Stimulated activated naive CD8-positive, alpha-beta T cell treated with anti-CD3 and anti-CD28 coated beads, Interleukin-15, Interleukin-2, amounts not matched to agents 100 ng/mL and 50 ng/mL, for 24 hours (primary cell): ENCODE measurements around the gene FAM120A.

Experiments
- H3K27ac Mint-ChIP-seq: one replicate; pipeline ENCODE4 v1.8.0; 2021; ENCODE audit warnings: mild to moderate bottlenecking, mixed read lengths
- H3K27me3 Mint-ChIP-seq: one replicate; pipeline ENCODE4 v1.8.0; 2021; ENCODE audit warnings: mixed read lengths
- H3K36me3 Mint-ChIP-seq: one replicate; pipeline ENCODE4 v1.8.0; 2021; ENCODE audit warnings: low read depth, mixed read lengths
- H3K4me1 Mint-ChIP-seq: one replicate; pipeline ENCODE4 v1.8.0; 2021; ENCODE audit warnings: low read depth, mixed read lengths
- H3K4me3 Mint-ChIP-seq: one replicate; pipeline ENCODE4 v1.8.0; 2021; ENCODE audit warnings: mild to moderate bottlenecking, mixed read lengths
- H3K9me3 Mint-ChIP-seq: one replicate; pipeline ENCODE4 v1.8.0; 2021; ENCODE audit warnings: mixed read lengths

FAM120A gene

GRCh38 chr9:93473411-93473810 is 21.9 kb downstream of the FAM120A start:
- Mint-ChIP-seq H3K27ac (no peak overlapping the region), H3K36me3 (peaks cover 60% of the 10 kb centered on the region), H3K9me3 (no peaks in the 10 kb centered on the region), H3K4me1 (peaks cover 51% of the 10 kb centered on the region), H3K4me3 (no peak overlapping the region), H3K27me3 (no peaks in the 10 kb centered on the region)

DNA sequence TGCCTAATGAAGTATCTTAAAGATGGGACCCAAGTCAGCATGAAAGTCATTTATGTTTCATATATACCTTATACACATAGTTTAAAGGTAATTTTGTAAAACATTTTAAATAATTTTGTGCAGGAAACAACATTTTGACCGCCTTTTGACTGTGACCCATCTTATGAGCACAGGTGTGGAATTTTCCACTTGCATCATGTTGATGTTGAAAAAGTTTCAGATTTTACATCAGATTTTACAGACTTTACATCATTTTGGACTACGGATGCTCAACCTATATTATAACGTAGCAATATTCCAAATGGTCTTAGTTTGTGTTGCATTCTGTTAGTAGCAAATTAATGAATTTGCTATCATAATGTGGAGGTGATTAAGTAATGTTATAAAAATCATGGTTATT is 23.6 kb downstream of the FAM120A start:
- H3K27ac Mint-ChIP-seq, result peak overlapping the region; percentile 43
- peaks cover 73% of the 10 kb centered on the region for H3K36me3 Mint-ChIP-seq
- H3K27me3 Mint-ChIP-seq, result no peaks in the 10 kb centered on the region
- H3K4me1 Mint-ChIP-seq, result peaks cover 39% of the 10 kb centered on the region
- H3K9me3 Mint-ChIP-seq, result no peaks in the 10 kb centered on the region
- H3K4me3 Mint-ChIP-seq, result no peak overlapping the region

DNA sequence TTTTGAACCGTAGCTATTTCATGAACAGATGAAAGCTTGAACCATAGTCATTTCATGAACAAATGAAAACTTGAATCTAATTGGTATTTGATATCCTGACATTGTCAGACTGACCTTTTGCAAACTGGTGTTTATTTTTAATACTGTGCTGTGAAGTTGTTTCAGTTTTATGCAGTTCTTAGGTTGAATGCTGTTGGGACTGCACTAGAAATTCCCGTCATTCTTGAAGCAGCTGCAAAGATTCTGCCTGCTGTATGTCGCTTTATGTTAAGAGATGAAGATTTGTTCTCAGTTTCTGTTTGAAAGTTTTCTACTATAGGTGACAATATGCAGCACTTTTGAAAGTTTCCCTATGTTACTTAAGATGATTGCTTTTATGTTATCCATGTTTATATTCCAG is 24.4 kb downstream of the FAM120A start:
- H3K36me3 Mint-ChIP-seq, result peaks cover 67% of the 10 kb centered on the region

GRCh38 chr9:93476924-93477323 is 25.4 kb downstream of the FAM120A start:
- H3K4me1 Mint-ChIP-seq, result peaks cover 25% of the 10 kb centered on the region
- H3K27me3 Mint-ChIP-seq, result no peaks in the 10 kb centered on the region
- H3K36me3 Mint-ChIP-seq, result peaks cover 68% of the 10 kb centered on the region
- H3K4me3 Mint-ChIP-seq, result no peak overlapping the region
- no peaks in the 10 kb centered on the region for H3K9me3 Mint-ChIP-seq
- H3K27ac Mint-ChIP-seq, result peak overlapping the region; percentile 57

More for the DNA sequence above, 24.4 kb downstream of the FAM120A start:
- Mint-ChIP-seq H3K4me3 (no peak overlapping the region), H3K4me1 (peaks cover 32% of the 10 kb centered on the region), H3K9me3 (no peaks in the 10 kb centered on the region), H3K27ac (peak overlapping the region; percentile 43), H3K27me3 (no peaks in the 10 kb centered on the region)

GRCh38 chr9:93477397-93477796 is 25.9 kb downstream of the FAM120A start:
- no peaks in the 10 kb centered on the region for H3K27me3 Mint-ChIP-seq
- no peaks in the 10 kb centered on the region for H3K9me3 Mint-ChIP-seq
- H3K4me1 Mint-ChIP-seq, result peaks cover 25% of the 10 kb centered on the region
- no peak overlapping the region for H3K4me3 Mint-ChIP-seq
- H3K36me3 Mint-ChIP-seq, result peaks cover 67% of the 10 kb centered on the region
- no peak overlapping the region for H3K27ac Mint-ChIP-seq

DNA sequence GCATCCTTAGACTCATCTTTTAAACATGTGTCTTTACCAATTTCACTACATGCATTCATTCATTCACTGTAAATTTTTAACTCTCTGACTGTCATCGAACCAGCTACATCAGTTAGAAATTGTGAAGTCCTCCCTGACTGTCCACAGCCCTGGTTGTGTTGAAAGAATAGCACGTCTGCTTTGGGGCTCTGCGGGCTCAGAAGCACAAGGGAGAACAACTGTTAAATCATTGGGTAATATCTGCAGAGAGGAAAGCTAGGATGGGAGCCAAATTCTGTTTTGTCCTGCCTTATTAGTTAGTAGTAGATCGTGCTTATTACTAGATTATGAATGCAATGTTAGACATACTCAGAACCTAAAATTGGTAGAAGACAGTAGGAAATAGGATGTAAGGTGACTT is 28.2 kb downstream of the FAM120A start:
- no peaks in the 10 kb centered on the region for H3K27me3 Mint-ChIP-seq
- H3K36me3 Mint-ChIP-seq, result peaks cover 62% of the 10 kb centered on the region
- H3K4me1 Mint-ChIP-seq, result peaks cover 24% of the 10 kb centered on the region
- H3K4me3 Mint-ChIP-seq, result no peak overlapping the region
- peak overlapping the region; percentile 13 for H3K27ac Mint-ChIP-seq
- no peaks in the 10 kb centered on the region for H3K9me3 Mint-ChIP-seq

GRCh38 chr9:93480262-93480661 is 28.8 kb downstream of the FAM120A start:
- Mint-ChIP-seq H3K27ac (no peak overlapping the region), H3K27me3 (no peaks in the 10 kb centered on the region), H3K4me3 (no peak overlapping the region), H3K36me3 (peaks cover 62% of the 10 kb centered on the region), H3K4me1 (peaks cover 19% of the 10 kb centered on the region), H3K9me3 (no peaks in the 10 kb centered on the region)

DNA sequence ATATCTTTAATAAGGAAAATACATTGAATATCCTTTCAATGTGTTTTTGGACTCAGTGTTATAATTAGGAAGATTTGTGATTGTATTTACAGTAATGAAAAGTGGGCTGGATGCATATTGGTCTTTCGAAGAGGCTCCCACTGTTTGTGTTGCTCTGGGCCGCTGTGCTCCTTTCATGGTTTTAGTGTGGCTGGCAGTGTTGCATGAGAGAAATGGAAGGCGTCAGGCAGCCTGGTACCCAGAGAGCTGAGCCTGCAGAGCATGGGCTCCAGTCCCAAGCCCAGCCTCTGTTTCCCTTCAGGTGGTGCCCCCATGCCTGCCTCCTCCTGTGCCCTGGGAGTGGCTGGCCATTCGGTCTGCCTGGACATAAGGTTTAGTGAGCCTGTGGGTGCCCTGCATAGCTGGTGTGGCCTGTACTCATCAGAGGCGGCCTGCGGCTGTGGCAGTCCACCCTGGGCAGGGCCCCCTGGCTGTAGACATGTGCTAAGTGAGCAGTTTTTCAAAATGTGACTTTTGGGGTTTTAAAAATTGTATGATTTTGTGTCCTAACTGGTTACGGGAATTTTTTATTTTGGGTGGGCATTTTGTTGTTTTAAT is 29.3 kb downstream of the FAM120A start:
- no peaks in the 10 kb centered on the region for H3K27me3 Mint-ChIP-seq
- H3K9me3 Mint-ChIP-seq, result no peaks in the 10 kb centered on the region
- H3K27ac Mint-ChIP-seq, result no peak overlapping the region
- H3K4me3 Mint-ChIP-seq, result no peak overlapping the region
- H3K4me1 Mint-ChIP-seq, result peaks cover 18% of the 10 kb centered on the region
- H3K36me3 Mint-ChIP-seq, result peaks cover 61% of the 10 kb centered on the region

DNA sequence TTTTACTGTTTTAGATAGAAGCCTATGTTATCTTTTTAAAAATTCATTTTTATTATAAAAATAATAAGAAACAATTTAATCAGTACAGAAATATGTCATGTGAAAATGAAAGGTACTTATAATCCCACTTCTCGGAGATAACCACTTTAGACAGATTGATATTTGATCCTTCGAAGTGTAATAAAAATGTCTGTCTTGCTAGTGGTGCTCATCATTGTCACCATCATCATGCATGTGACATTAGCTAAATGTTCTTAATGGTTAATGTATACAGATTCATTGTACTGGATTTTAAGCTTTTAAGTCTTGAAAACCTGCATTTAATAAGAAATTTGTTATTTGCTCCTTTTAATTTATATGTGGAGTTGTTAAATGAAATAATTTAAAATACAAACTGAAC is 32.0 kb downstream of the FAM120A start:
- Mint-ChIP-seq H3K9me3 (no peaks in the 10 kb centered on the region), H3K36me3 (peaks cover 63% of the 10 kb centered on the region), H3K27ac (no peak overlapping the region), H3K4me3 (no peak overlapping the region), H3K4me1 (peaks cover 25% of the 10 kb centered on the region), H3K27me3 (no peaks in the 10 kb centered on the region)

DNA sequence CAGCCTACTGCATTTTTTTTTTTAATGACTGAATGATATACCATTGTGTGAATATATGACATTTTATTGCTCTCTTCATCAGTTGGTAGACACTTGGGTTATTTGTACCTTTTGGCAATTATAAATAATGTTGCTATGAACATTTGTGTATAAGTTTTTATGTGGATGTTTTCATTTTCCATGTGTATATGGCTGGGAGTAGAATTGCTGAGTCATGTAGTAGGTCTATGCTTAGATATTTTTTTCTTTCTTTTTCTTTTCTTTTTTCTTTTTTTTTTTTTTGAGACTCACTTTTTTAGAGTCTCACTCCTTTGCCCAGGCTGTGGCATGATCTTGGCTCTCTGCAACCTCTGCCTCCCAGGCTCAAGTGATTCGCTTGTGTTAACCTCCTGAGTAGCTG is 34.8 kb downstream of the FAM120A start:
- Mint-ChIP-seq H3K4me3 (no peak overlapping the region), H3K36me3 (peaks cover 65% of the 10 kb centered on the region), H3K4me1 (peaks cover 28% of the 10 kb centered on the region), H3K9me3 (no peaks in the 10 kb centered on the region), H3K27me3 (no peaks in the 10 kb centered on the region), H3K27ac (peak overlapping the region; percentile 43)

DNA sequence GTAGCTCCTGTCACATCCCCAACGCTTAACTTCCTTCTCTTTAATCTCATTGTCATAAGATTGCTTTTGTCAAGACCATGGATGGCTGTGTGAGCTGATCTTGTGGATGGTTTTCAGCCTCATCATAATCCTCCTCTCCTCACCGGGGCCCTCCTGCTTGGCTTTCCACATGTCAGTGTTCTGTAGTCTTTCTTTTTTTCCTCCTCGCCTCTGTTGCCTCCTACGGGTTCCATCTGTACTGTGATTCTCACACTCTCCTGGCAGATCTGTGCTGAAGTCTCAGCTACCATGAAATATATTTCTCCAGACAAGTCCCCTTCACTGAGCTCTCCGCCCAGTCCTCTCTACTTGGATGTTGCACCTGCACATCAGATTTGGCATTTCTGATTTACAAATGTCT is 36.8 kb downstream of the FAM120A start:
- peaks cover 64% of the 10 kb centered on the region for H3K36me3 Mint-ChIP-seq
- peaks cover 28% of the 10 kb centered on the region for H3K4me1 Mint-ChIP-seq
- H3K9me3 Mint-ChIP-seq, result no peaks in the 10 kb centered on the region
- H3K27me3 Mint-ChIP-seq, result no peaks in the 10 kb centered on the region
- H3K4me3 Mint-ChIP-seq, result no peak overlapping the region
- H3K27ac Mint-ChIP-seq, result no peak overlapping the region

- no peak overlapping the region for H3K4me3 Mint-ChIP-seq
- no peaks in the 10 kb centered on the region for H3K27me3 Mint-ChIP-seq
- H3K9me3 Mint-ChIP-seq, result no peaks in the 10 kb centered on the region
- peaks cover 62% of the 10 kb centered on the region for H3K36me3 Mint-ChIP-seq
- peaks cover 16% of the 10 kb centered on the region for H3K4me1 Mint-ChIP-seq
- H3K27ac Mint-ChIP-seq, result no peak overlapping the region
These were observed 40.2 kb downstream of the FAM120A start for GRCh38 chr9:93491593-93492232.

DNA sequence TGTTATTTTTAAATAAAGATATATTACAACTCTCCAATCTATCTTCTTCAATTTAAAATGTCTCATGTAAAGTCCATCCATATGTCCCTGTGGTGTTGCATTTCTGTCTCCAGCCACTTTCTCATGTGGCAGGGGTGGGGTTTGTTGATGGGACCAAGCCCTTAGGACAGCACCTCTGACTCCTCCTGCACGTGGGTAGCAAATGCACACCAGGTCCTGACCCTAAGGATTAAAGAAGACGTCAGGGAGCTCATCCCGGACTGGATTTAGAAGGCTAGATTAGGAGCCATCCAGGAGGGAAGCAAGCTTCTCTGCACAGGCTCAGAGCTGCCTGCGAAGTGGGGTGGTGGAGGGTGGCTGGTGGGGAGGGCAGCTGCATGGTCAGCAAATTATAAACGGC is 40.8 kb downstream of the FAM120A start:
- H3K27ac Mint-ChIP-seq, result no peak overlapping the region
- H3K4me1 Mint-ChIP-seq, result peaks cover 13% of the 10 kb centered on the region
- H3K9me3 Mint-ChIP-seq, result no peaks in the 10 kb centered on the region
- H3K36me3 Mint-ChIP-seq, result peaks cover 64% of the 10 kb centered on the region
- no peaks in the 10 kb centered on the region for H3K27me3 Mint-ChIP-seq
- H3K4me3 Mint-ChIP-seq, result no peak overlapping the region

DNA sequence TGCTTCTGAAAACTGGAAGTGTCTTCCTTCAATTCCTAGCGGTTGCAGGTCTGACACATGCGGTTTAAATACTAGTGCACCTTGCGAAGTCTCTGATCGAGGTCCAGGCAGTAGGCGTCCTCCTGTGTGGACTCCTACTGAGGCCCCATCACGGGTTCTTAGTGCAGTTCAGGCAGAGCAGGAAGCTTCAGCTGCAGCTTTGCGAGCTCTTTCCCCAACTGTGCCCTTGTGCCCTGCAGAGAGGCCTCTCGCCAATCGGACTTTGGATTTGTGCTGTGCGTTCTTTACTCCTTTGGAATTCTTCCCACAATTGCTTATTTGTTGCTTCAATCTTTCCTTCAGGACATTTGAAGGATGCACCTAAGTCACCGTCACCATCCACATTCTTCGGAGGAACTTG is 42.5 kb downstream of the FAM120A start:
- no peaks in the 10 kb centered on the region for H3K27me3 Mint-ChIP-seq

GRCh38 chr9:93496285-93496684 is 44.8 kb downstream of the FAM120A start:
- Mint-ChIP-seq H3K27ac (no peak overlapping the region), H3K4me3 (no peak overlapping the region), H3K36me3 (peaks cover 66% of the 10 kb centered on the region)

More for the DNA sequence above, 42.5 kb downstream of the FAM120A start:
- H3K4me1 Mint-ChIP-seq, result peaks cover 4% of the 10 kb centered on the region
- H3K27ac Mint-ChIP-seq, result no peak overlapping the region
- peaks cover 60% of the 10 kb centered on the region for H3K36me3 Mint-ChIP-seq
- H3K9me3 Mint-ChIP-seq, result no peaks in the 10 kb centered on the region
- no peak overlapping the region for H3K4me3 Mint-ChIP-seq

More at GRCh38 chr9:93496285-93496684, 44.8 kb downstream of the FAM120A start:
- no peaks in the 10 kb centered on the region for H3K27me3 Mint-ChIP-seq
- H3K9me3 Mint-ChIP-seq, result no peaks in the 10 kb centered on the region
- peaks cover 23% of the 10 kb centered on the region for H3K4me1 Mint-ChIP-seq
